Measurements from ENCODE around the gene SIT1. TPM values are rescaled to one million over a fixed set of nuclear protein-coding genes. Genes with fewer than 3 reads are reported as not detected.

Gene SIT1
- total RNA-seq, 1 donor from 2014 or later = not detected

- H3K4me3 Mint-ChIP-seq (ENCODE audit: low read depth) = peak overlapping the region; percentile 72
- no peaks in the 10 kb centered on the region for H3K36me3 Mint-ChIP-seq (ENCODE audit: insufficient read depth)
- H3K27ac Mint-ChIP-seq = peak overlapping the region; percentile 76
- H3K27me3 Mint-ChIP-seq = peaks cover 19% of the 10 kb centered on the region
- no peaks in the 10 kb centered on the region for H3K9me3 Mint-ChIP-seq (ENCODE audit: low read depth)
- H3K4me1 Mint-ChIP-seq (ENCODE audit: low read depth) = peaks cover 4% of the 10 kb centered on the region
- peak; percentile 22 for TF ChIP-seq CTCF (IDR thresholded peaks at IDR 0.05; ENCODE audit: unreplicated experiment)
- DNase-seq (ENCODE audit: low spot score, unreplicated experiment) = peak; percentile 86
These were observed 25.1 kb upstream of the SIT1 start for GRCh38 chr9:35675732-35676392.

- Mint-ChIP-seq H3K27ac (peak overlapping the region; percentile 64), H3K9me3 (ENCODE audit: low read depth) (no peaks in the 10 kb centered on the region), H3K36me3 (ENCODE audit: insufficient read depth) (no peaks in the 10 kb centered on the region), H3K27me3 (peaks cover 19% of the 10 kb centered on the region), H3K4me3 (ENCODE audit: low read depth) (peak overlapping the region; percentile 72), H3K4me1 (ENCODE audit: low read depth) (peaks cover 4% of the 10 kb centered on the region)
- no peak for DNase-seq (ENCODE audit: low spot score, unreplicated experiment)
- no peak for TF ChIP-seq CTCF (IDR thresholded peaks at IDR 0.05; ENCODE audit: unreplicated experiment)
These were observed 24.5 kb upstream of the SIT1 start for GRCh38 chr9:35675204-35675603.

GRCh38 chr9:35674025-35674361, 23.3 kb upstream of the SIT1 start:
- no peak overlapping the region for H3K4me3 Mint-ChIP-seq (ENCODE audit: low read depth)
- peaks cover 17% of the 10 kb centered on the region for H3K27me3 Mint-ChIP-seq
- no peak for DNase-seq (ENCODE audit: low spot score, unreplicated experiment)
- H3K36me3 Mint-ChIP-seq (ENCODE audit: insufficient read depth) = no peaks in the 10 kb centered on the region
- no peak for TF ChIP-seq CTCF (IDR thresholded peaks at IDR 0.05; ENCODE audit: unreplicated experiment)
- H3K4me1 Mint-ChIP-seq (ENCODE audit: low read depth) = peaks cover 8% of the 10 kb centered on the region
- H3K27ac Mint-ChIP-seq = no peak overlapping the region
- no peaks in the 10 kb centered on the region for H3K9me3 Mint-ChIP-seq (ENCODE audit: low read depth)

- Mint-ChIP-seq H3K4me1 (ENCODE audit: low read depth) (peaks cover 8% of the 10 kb centered on the region), H3K36me3 (ENCODE audit: insufficient read depth) (no peaks in the 10 kb centered on the region), H3K4me3 (ENCODE audit: low read depth) (peak within 1 kb of the TSS; percentile 68), H3K9me3 (ENCODE audit: low read depth) (no peaks in the 10 kb centered on the region), H3K27ac (peak within 1 kb of the TSS; percentile 45), H3K27me3 (peaks cover 16% of the 10 kb centered on the region)
- TF ChIP-seq CTCF (IDR thresholded peaks at IDR 0.05; ENCODE audit: unreplicated experiment) = no peak
- no peak for DNase-seq (ENCODE audit: low spot score, unreplicated experiment)
These were observed 22.6 kb upstream of the SIT1 start, which contains the start of gene CA9 for GRCh38 chr9:35673132-35674024. TSS of gene CA9 (plus strand) at chr9:35673928. CDS start at chr9:35673960, 32 bp downstream.

- H3K4me1 Mint-ChIP-seq (ENCODE audit: low read depth) = peaks cover 4% of the 10 kb centered on the region
- no peak for TF ChIP-seq CTCF (IDR thresholded peaks at IDR 0.05; ENCODE audit: unreplicated experiment)
- DNase-seq (ENCODE audit: low spot score, unreplicated experiment) = no peak
- H3K4me3 Mint-ChIP-seq (ENCODE audit: low read depth) = no peak overlapping the region
- no peaks in the 10 kb centered on the region for H3K36me3 Mint-ChIP-seq (ENCODE audit: insufficient read depth)
- H3K9me3 Mint-ChIP-seq (ENCODE audit: low read depth) = no peaks in the 10 kb centered on the region
- H3K27me3 Mint-ChIP-seq = peaks cover 7% of the 10 kb centered on the region
- peak overlapping the region; percentile 18 for H3K27ac Mint-ChIP-seq
These were observed 18.8 kb upstream of the SIT1 start for GRCh38 chr9:35669331-35670145.
